Sigmoid colon (tissue), 7 donors: ENCODE measurements around the gene ITGA11. TPM values are rescaled to one million over a fixed set of nuclear protein-coding genes. Genes with fewer than 3 reads are reported as not detected.

Source experiments
- DNase-seq: peaks from one replicate; pipeline ENCODE4 v3.0.0-alpha.2; 2019
- H3K27ac ChIP-seq, 4 donors: fragments of 200-600 bp; sonication (generic); one replicate each; pipeline ENCODE4 v1.5.1; 2016 to 2019; ENCODE audit warnings: mild to moderate bottlenecking in 1 of 4
- H3K27me3 ChIP-seq, 3 donors: fragments of 200-600 bp; sonication (generic); one replicate each; pipeline ENCODE4 v1.5.1; 2019; ENCODE audit warnings: mild to moderate bottlenecking in 1 of 3
- H3K36me3 ChIP-seq, 4 donors: fragments of 200-600 bp; sonication (generic); one replicate each; pipeline ENCODE4 v1.5.1; 2016 to 2019
- H3K4me1 ChIP-seq, 4 donors: fragments of 200-600 bp; sonication (generic); one replicate each; pipeline ENCODE4 v1.5.1; 2017 to 2019
- H3K4me3 ChIP-seq, 4 donors: fragments of 200-600 bp; sonication (generic); one replicate each; pipeline ENCODE4 v1.5.1; 2017 to 2019; ENCODE audit warnings: mild to moderate bottlenecking in 2 of 4, moderate library complexity in 1 of 4
- H3K9me3 ChIP-seq, 4 donors: fragments of 200-600 bp in 3 of 4; sonication (generic) in 3 of 4; one replicate each; pipeline versions ENCODE4 v1.5.1 to v1.6.1; 2013 to 2019
- EP300 ChIP-seq, 4 donors: sonication (generic); formaldehyde crosslinking; IDR thresholded peaks; one replicate each; pipeline ENCODE4 v1.6.1; 2017; ENCODE audit warnings: antibody characterized with exemption in 4 of 4
- POLR2A ChIP-seq, 2 donors: fragments of 450-650 bp; IDR thresholded peaks; one replicate each; pipeline ENCODE4 v1.6.1; 2016; ENCODE audit warnings: antibody characterized with exemption in 2 of 2, mild to moderate bottlenecking in 2 of 2, moderate library complexity in 2 of 2
- POLR2AphosphoS5 ChIP-seq, 4 donors: sonication (generic); formaldehyde crosslinking; IDR thresholded peaks; one replicate each; pipeline ENCODE4 v1.6.1; 2017; ENCODE audit warnings: antibody characterized with exemption in 4 of 4
- WGBS, 2 donors: extraction: QIAGEN DNeasy Blood & Tissue Kit; methylation state at CpG; one replicate each; pipeline ENCODE4 v1.1.7; 2013; 5-methylcytosine and 5-hydroxymethylcytosine counted together
- intact Hi-C: fragments of 100-400 bp; cut with DNase I; formaldehyde crosslinking; loops from one replicate; pipeline ENCODE4 v1.15.1; 2023
- polyA plus RNA-seq, 3 donors: library from polyadenylated mRNA; stranded (reverse); fragments of 200-250 nt; gene quantifications; one replicate each; pipeline ENCODE4 v1.2.3, GENCODE V29; 2013
- total RNA-seq, 4 donors: library from RNA; depleted of rRNA; stranded (reverse); fragments of >200 nt; gene quantifications; one replicate each; pipeline ENCODE4 v1.1.0, GENCODE V29; 2016
- TF ChIP-seq, protein P1 (sequence below), 4 experiments: fragments of 450-650 bp in 3 of 4; fragments of 200-600 bp in 1 of 4; IDR thresholded peaks; one replicate each; pipeline ENCODE4 v1.5.1; 2016 to 2019; ENCODE audit warnings: antibody characterized with exemption in 4 of 4, mild to moderate bottlenecking in 3 of 4, moderate library complexity in 2 of 4
- donor health status: healthy with polysubstance abuse.
- donor health status: Bipolar disorder and iron deficiency.
- donor health status: healthy.

Gene ITGA11
- total and polyA plus RNA-seq, 7 donors: 0.71 to 6.1 (median 1.2) TPM

DNA sequence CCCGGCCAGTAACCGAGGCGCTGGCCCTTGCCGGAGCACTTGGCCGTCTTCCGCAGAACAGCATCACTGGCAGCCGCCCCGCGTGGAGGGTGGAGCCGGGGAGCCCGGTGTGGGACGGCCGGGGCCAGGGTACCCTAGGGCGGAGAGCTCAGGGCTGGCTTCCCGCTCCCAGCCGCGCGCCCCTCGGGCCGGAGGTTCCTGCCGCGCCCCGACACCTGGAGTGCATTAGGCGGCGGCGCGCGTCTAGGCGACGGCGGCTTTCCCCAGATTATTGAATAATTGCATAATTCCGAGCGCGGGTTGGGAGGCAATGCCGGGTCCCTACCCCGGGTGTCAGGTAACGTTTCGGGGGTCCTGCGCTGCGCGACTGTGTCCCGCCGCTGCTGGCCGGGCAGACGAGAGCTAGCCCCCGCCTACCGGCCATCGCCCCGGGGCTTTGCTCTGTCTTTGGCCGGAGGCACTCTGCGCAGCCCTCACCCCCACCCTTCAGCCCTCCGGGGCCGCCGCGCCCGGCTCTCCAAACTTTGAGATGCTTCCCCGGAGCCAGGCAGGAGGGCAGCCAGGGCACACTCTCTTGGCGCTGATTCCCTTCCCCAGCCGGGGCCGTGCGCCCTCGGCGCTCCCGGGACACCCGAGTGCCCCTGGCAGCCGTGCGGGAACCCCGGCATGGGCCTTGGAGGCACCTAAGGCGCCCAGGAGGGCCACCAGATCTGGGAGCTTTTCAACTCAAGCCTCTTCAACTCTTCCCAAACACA, 749 bp downstream of the ITGA11 start:
- Histone ChIP-seq H3K9me3 (no peaks in the 10 kb centered on the region), H3K36me3 (no peaks in the 10 kb centered on the region), H3K27me3 (peaks cover 16 to 46% (median 40%) of the 10 kb centered on the region in 3 donors), H3K27ac (peak overlapping the region; percentile 14 to 73 (median 34)), H3K4me3 (peak overlapping the region; percentile 19 to 52 (median 41)), H3K4me1 (peaks cover 0 to 18% (median 16%) of the 10 kb centered on the region in 4 donors)
- 4 to 7% methylated on average over 69 of the region's 69 CpGs for WGBS, 2 donors
- TF ChIP-seq POLR2AphosphoS5 (IDR thresholded peaks at IDR 0.05) (no peak), EP300 (IDR thresholded peaks at IDR 0.05) (no peak), POLR2A (IDR thresholded peaks at IDR 0.05) (no peak)
- TF ChIP-seq, protein P1, sequence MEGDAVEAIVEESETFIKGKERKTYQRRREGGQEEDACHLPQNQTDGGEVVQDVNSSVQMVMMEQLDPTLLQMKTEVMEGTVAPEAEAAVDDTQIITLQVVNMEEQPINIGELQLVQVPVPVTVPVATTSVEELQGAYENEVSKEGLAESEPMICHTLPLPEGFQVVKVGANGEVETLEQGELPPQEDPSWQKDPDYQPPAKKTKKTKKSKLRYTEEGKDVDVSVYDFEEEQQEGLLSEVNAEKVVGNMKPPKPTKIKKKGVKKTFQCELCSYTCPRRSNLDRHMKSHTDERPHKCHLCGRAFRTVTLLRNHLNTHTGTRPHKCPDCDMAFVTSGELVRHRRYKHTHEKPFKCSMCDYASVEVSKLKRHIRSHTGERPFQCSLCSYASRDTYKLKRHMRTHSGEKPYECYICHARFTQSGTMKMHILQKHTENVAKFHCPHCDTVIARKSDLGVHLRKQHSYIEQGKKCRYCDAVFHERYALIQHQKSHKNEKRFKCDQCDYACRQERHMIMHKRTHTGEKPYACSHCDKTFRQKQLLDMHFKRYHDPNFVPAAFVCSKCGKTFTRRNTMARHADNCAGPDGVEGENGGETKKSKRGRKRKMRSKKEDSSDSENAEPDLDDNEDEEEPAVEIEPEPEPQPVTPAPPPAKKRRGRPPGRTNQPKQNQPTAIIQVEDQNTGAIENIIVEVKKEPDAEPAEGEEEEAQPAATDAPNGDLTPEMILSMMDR (IDR thresholded peaks at IDR 0.05): no peak
- no peak for DNase-seq
- intact Hi-C loops: no loop called here

DNA sequence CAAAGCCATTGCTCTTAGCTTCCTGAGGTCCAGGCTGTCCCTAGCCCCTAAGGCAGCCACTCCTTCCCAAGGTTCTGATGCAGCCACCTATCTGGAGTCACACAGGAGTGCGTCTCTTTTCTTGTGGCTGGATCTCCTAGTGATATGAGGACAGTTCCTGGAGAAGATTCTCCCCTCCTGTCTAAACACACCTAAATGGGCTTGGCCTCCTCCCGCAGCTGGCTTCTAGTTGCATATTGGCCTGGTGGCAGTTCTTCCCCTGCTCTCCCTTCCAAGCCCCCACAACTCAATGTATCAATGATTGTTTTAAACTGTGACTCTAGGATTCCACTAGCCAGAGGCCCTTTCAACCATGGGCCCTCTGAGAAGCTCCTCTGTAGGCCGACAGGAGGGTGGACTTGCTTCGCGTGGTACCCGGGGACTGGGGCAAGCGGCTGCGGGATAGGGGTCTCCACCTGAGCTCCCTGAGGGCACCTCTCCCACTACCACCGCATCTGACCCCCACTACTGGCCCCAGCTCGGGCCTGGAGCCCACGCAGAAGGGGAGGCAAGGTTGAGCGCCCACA, 1.4 kb downstream of the ITGA11 start:
- peak overlapping the region in 2 of 4 donors; percentile 14 to 73 for H3K27ac ChIP-seq
- DNase-seq: no peak
- no peaks in the 10 kb centered on the region for H3K9me3 ChIP-seq
- H3K4me1 ChIP-seq: peaks cover 0 to 18% (median 16%) of the 10 kb centered on the region in 4 donors
- 65 to 66% methylated on average over 12 of the region's 12 CpGs for WGBS, 2 donors
- intact Hi-C loops: no loop called here
- H3K36me3 ChIP-seq: no peaks in the 10 kb centered on the region
- TF ChIP-seq POLR2A (IDR thresholded peaks at IDR 0.05) (no peak), EP300 (IDR thresholded peaks at IDR 0.05) (no peak), POLR2AphosphoS5 (IDR thresholded peaks at IDR 0.05) (no peak)
- TF ChIP-seq, protein P1 (IDR thresholded peaks at IDR 0.05): no peak
- peak overlapping the region in 3 of 4 donors; percentile 38 to 52 (median 44) for H3K4me3 ChIP-seq
- peaks cover 16 to 46% (median 40%) of the 10 kb centered on the region in 3 donors for H3K27me3 ChIP-seq

DNA sequence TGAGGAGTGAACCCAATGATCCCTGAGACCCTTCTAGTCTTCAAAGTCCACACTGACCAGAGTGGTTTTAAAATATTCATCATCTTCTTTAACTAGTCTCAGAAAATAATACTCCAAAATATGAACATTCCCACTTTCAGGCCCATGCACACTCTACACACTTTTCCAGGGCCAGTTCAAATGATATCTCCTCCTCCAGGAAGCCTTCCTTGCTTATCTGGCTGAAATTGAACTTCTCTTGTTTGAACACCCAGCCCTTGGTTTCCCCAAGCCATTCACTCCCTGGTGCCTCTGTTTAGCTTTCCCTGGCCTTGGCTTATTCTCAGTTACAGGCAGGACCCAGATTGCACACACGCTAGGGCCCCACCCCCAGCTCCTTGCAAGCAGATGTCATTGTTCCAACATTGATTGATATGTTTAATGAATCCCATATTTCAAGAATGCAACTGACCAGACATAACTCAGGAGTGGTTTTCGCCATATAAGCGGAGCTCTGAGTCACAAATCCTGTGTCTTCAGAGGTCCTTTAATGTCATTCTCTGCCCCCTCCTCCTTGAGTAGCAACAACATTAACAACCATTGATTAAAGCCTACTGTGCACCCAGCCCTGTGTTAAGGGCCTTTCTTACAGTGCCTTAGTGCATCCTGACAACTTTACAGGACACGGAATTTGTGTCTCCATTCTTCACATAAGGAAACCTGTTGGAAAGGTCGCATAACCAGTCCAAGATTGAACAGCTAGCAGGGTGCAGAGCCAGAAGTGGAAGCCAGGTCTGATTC, 2.1 kb downstream of the ITGA11 start:
- peaks cover 0 to 18% (median 16%) of the 10 kb centered on the region in 4 donors for H3K4me1 ChIP-seq
- no peak overlapping the region for H3K4me3 ChIP-seq
- intact Hi-C loops: no loop called here
- WGBS, 2 donors: 85 to 94% methylated on average over 5 of the region's 5 CpGs
- DNase-seq: no peak
- no peak overlapping the region for H3K27ac ChIP-seq
- no peak for TF ChIP-seq EP300 (IDR thresholded peaks at IDR 0.05)
- no peak for TF ChIP-seq POLR2A (IDR thresholded peaks at IDR 0.05)
- no peak for TF ChIP-seq POLR2AphosphoS5 (IDR thresholded peaks at IDR 0.05)
- TF ChIP-seq, protein P1 (IDR thresholded peaks at IDR 0.05): no peak
- no peaks in the 10 kb centered on the region for H3K9me3 ChIP-seq
- H3K36me3 ChIP-seq: no peaks in the 10 kb centered on the region
- H3K27me3 ChIP-seq: peaks cover 16 to 45% (median 40%) of the 10 kb centered on the region in 3 donors

DNA sequence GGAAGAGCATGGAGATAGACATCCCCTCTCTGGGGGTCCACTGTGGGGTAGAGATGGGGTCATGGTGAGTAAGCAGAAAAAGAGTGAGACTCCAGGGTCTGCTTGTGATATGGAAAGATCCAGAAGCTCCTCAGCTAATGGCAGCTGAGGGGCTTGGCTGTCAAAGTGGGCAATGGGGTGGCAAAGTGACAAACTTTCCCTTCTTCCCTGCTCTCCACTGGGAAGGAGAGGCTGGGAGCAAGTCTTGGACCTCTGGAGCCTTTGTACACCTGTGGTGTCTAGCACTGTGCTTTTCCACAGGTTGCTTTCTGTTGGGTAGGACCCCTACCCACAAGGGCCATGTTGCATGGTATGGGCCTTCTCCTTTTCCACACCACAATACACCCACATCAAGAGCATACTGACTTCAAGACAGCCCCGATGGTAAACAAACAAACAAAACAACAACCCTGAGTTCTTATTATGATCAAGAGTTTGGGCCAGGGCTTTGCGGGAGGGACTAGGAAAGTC, 3.5 kb downstream of the ITGA11 start:
- Histone ChIP-seq H3K27me3 (peaks cover 15 to 35% (median 32%) of the 10 kb centered on the region in 3 donors), H3K4me3 (no peak overlapping the region), H3K9me3 (no peaks in the 10 kb centered on the region), H3K4me1 (peaks cover 0 to 18% (median 16%) of the 10 kb centered on the region in 4 donors), H3K27ac (no peak overlapping the region), H3K36me3 (no peaks in the 10 kb centered on the region)
- intact Hi-C loops: no loop called here
- WGBS, 2 donors: 74 to 94% methylated on average over 2 of the region's 2 CpGs
- no peak for DNase-seq
- TF ChIP-seq EP300 (IDR thresholded peaks at IDR 0.05): no peak
- TF ChIP-seq, protein P1 (IDR thresholded peaks at IDR 0.05): no peak
- no peak for TF ChIP-seq POLR2A (IDR thresholded peaks at IDR 0.05)
- no peak for TF ChIP-seq POLR2AphosphoS5 (IDR thresholded peaks at IDR 0.05)
